ENCODE results near the gene ATPAF2.
A peak's percentile ranks its signal among the peaks of the same experiment; 100 is the strongest.

DNA sequence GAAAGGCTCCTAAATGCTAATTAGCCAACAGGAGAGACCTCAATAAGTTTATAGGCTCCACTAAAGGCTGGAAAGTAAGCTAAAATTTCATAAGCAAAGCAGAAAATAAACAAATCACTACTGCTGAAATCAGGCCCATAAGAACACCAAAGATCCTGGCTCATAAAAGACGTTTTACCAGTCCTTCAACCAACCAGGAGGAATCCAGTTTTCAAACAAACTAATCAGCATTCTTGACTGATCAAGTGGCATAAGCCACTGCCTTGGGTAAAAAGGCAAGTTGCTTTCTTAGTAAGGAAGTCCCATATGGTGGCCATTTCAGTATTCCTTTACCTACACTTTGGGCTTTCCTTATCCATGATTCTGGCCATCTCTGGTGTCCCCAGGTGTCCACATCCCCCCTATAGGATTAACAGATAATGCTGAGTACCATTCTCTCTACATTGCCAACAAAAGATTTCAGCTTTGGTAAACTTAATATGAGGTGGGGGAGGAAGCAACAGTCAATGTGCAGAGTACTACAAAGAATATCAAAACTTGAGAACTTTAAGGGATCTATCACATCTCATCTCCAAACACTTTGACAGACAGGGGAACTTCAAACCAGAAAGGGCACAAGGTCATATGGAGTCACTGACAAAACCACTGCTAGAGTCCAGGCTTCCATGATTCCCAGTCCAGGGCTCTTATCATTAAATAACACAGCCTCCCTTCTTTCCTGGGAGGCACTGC lies 68.1 kb downstream of the ATPAF2 start:
- TF ChIP-seq POLR2A (IDR thresholded peaks at IDR 0.05), result peak in 1 of 2 donors; percentile 34
- TF ChIP-seq, protein P1, sequence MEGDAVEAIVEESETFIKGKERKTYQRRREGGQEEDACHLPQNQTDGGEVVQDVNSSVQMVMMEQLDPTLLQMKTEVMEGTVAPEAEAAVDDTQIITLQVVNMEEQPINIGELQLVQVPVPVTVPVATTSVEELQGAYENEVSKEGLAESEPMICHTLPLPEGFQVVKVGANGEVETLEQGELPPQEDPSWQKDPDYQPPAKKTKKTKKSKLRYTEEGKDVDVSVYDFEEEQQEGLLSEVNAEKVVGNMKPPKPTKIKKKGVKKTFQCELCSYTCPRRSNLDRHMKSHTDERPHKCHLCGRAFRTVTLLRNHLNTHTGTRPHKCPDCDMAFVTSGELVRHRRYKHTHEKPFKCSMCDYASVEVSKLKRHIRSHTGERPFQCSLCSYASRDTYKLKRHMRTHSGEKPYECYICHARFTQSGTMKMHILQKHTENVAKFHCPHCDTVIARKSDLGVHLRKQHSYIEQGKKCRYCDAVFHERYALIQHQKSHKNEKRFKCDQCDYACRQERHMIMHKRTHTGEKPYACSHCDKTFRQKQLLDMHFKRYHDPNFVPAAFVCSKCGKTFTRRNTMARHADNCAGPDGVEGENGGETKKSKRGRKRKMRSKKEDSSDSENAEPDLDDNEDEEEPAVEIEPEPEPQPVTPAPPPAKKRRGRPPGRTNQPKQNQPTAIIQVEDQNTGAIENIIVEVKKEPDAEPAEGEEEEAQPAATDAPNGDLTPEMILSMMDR (IDR thresholded peaks at IDR 0.05), result no peak
